Motor neuron (in vitro differentiated cells): ENCODE data around the gene INSYN2B. TPM values are rescaled to one million over a fixed set of nuclear protein-coding genes. Genes with fewer than 3 reads are reported as not detected.
A peak's percentile ranks its signal among the peaks of the same experiment; 100 is the strongest.

Experiments
- ATAC-seq, 8 experiments: fragments of 200-7000 bp; cut with Tn5 transposase; replicated peaks in 6 of 8; 2 replicates each; pipeline ENCODE4 v1.8.0; 2021; ENCODE audit warnings: mild to moderate bottlenecking in 8 of 8, moderate library complexity in 8 of 8
- H3K27ac ChIP-seq, 2 donors: fragments of 250-450 bp; sonication (Bioruptor Pico); 2 replicates each; pipeline ENCODE4 v1.9.0; 2021; ENCODE audit warnings: antibody characterized with exemption in 2 of 2, mild to moderate bottlenecking in 2 of 2, moderate library complexity in 1 of 2
- H3K4me1 ChIP-seq, 2 donors: fragments of 250-450 bp; sonication (Bioruptor Pico); replicated peaks in 1 of 2; 2 replicates each; pipeline ENCODE4 v1.6.1; 2021; ENCODE audit warnings: antibody characterized with exemption in 2 of 2, mild to moderate bottlenecking in 2 of 2, moderate library complexity in 1 of 2
- H3K4me3 ChIP-seq, 5 donors: fragments of 250-450 bp; sonication (Bioruptor Pico); 2 replicates each; pipeline ENCODE4 v1.9.0; 2021; ENCODE audit warnings: antibody characterized with exemption in 5 of 5, mild to moderate bottlenecking in 5 of 5, moderate library complexity in 4 of 5
- WGBS, 10 experiments: fragments of 450-650 bp; shearing (Covaris generic); methylation state at CpG; one replicate each; pipeline ENCODE4 v1.0.0; 2022; 5-methylcytosine and 5-hydroxymethylcytosine counted together
- in situ Hi-C, 9 experiments: fragments of 400-800 bp; cut with MboI; loops; one replicate each; pipeline ENCODE4 v1.15.0; 2021; ENCODE audit warnings: low sequenced_read_pairs in 9 of 9, low pct_unique_long_range_greater_than_20kb in 2 of 9; ENCODE audit not compliant: unreplicated experiment in 9 of 9
- total RNA-seq, 8 experiments: library from RNA; unstranded; fragments of 300-600 nt; gene quantifications; 2 replicates each; pipeline versions ENCODE4 v1.2.3 to v1.2.4, GENCODE V29; 2022

Gene INSYN2B
- total RNA-seq, 8 experiments from 2014 or later: 0.29 to 21.2 (median 5.0) TPM

DNA sequence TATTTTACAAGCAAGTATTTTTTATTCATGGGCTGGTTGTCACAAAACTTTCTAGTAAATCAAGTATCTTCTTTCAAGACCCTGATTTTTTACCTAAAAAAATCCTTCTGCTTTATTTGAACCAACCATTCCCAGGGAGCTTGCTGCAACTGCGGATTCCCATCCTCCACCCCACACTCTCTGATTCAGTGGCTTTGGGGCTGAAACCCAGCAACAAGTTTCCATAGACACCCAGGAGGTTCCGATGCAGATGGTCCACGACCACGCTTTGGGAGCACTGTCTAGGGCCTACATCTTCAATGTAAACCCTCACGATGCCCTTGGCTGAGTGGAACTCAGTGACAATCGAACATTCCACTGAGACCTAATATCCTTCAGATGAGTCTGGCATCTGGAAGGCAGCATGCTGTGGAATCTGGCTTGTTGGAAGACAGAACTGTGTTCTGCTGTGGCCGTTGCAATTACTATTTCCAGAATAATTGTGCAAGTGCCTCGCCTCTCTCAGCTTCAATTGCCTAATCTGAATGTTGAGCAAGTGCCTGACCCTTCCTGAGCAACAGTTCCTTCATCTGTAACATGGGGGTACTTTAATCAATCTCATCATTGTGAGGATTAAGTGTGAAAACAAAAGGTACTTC lies 105.1 kb downstream of the INSYN2B start:
- H3K4me1 ChIP-seq: peaks cover 4 to 13% of the 10 kb centered on the region in 2 donors
- no peak overlapping the region for H3K27ac ChIP-seq
- ATAC-seq: peak in 2 of 8 experiments; percentile 22 to 35

DNA sequence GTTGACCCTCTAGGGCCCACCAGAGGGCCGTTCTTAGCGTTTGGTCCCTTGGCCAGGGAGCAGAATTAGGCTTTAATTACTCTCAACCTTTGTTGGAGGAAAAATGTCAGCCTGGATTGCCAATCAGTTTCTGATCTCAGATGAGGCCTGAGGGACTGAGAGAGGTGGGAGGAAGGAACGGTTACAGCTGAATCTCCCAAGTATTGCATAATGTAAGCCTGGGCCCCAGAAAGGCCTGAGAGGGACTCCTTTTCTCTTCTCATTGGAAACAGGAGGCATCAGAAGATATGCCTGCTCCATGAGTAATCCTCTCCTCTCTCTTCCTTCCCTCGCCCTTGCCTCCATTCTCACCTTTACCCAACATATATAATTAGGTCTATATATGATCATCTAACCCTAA lies 105.7 kb downstream of the INSYN2B start:
- no peak for ATAC-seq
- Histone ChIP-seq H3K4me1 (peaks cover 4 to 13% of the 10 kb centered on the region in 2 donors), H3K27ac (no peak overlapping the region), H3K4me3 (no peak overlapping the region)
- in situ Hi-C loops: no loop called here
- 10 to 93% (median 76%) methylated on average over 1 to 3 of the region's 4 CpGs; no CpG with 5 or more reads in 2 of the 10 experiments for WGBS, 10 experiments

More for the DNA sequence above, 105.1 kb downstream of the INSYN2B start:
- no peak overlapping the region for H3K4me3 ChIP-seq
- WGBS, 10 experiments: 28 to 100% (median 69%) methylated on average over 1 to 8 of the region's 8 CpGs; no CpG with 5 or more reads in 4 of the 10 experiments
- in situ Hi-C loops: no loop called here

DNA sequence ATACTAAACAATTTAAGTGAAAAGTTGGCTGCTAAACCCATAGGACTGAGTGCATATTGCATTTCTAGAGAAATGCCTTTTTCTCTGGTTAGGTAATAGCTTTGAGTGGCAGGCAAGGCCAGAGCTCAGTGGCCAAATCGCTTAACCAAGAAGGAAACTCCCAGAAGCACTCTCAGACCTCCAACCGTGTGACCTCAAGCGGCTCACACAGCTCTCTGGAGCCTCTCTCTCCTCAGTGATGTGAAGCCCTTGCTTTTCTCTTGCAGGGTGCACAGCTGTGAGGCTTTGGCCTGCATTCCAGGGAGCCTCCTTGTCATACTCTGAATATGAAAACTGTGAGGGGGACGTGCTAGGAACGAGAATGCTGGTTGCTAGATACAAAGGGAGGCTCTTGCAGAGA lies 106.7 kb downstream of the INSYN2B start:
- in situ Hi-C loops: no loop called here
- H3K4me3 ChIP-seq: no peak overlapping the region
- H3K27ac ChIP-seq: no peak overlapping the region
- H3K4me1 ChIP-seq: peaks cover 10 to 13% of the 10 kb centered on the region in 2 donors
- ATAC-seq: peak in 5 of 8 experiments; percentile 35 to 72 (median 58)
- WGBS, 10 experiments: 10 to 80% (median 77%) methylated on average over 1 to 3 of the region's 5 CpGs; no CpG with 5 or more reads in 4 of the 10 experiments

DNA sequence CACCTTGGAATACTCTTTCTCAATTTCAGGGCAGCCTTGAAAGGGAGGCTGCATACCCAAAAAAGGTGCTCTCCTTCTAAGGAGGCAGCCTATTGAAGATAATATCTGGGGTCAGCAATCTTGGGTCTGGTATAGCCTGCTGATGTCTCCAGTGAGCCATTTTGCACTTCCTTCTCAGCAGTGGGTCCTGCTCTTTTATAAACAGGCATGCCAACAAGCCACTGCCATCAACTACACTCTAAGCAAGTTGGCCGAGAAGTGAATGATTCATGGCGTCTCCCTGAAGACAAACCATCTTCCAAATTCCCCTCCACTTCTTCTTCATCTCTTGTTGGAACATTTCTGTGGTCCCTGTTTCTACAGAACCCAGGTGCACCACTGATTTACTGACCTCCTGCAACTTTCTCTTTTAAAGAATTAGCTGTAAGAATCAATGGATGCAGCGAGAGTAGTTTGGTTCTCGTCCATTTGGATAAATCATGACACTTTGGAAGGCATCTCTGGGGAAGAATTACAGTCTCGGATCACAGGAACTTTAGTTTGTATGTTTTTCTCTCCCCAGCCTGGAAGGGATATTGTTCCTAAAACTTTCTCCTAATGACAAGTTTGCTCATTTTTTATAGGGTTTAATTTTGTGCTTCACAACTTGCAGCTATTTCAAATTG lies 108.3 kb downstream of the INSYN2B start:
- Histone ChIP-seq H3K27ac (no peak overlapping the region), H3K4me1 (peaks cover 10 to 13% of the 10 kb centered on the region in 2 donors), H3K4me3 (no peak overlapping the region)
- WGBS, 10 experiments: 39 to 100% (median 90%) methylated on average over 1 to 5 of the region's 5 CpGs; no CpG with 5 or more reads in 1 of the 10 experiments
- ATAC-seq: no peak
- in situ Hi-C loops: no loop called here

DNA sequence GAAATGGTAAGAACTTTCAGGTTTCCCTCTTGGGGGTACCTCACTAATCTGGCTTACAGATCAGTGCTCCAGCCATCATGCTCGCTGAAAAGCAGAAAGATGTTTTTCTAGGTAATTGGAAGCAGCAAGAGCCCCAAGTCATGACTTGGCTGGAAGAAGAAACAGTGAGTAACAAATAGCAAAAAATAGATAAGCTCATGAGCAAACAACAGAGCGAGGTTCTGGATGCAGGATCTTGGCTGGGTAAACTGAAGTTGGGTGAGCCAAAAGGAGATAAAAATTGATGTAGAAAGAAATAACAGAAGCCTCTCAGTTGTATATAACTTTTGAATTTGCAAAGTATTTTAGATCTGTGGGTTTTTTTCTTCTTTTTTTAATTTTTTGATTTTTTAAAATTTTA lies 110.1 kb downstream of the INSYN2B start:
- in situ Hi-C loops: no loop called here
- 30 to 100% (median 92%) methylated on average over 1 to 2 of the region's 2 CpGs; no CpG with 5 or more reads in 1 of the 10 experiments for WGBS, 10 experiments
- Histone ChIP-seq H3K4me3 (no peak overlapping the region), H3K4me1 (peaks cover 10 to 16% of the 10 kb centered on the region in 2 donors), H3K27ac (no peak overlapping the region)
- no peak for ATAC-seq

DNA sequence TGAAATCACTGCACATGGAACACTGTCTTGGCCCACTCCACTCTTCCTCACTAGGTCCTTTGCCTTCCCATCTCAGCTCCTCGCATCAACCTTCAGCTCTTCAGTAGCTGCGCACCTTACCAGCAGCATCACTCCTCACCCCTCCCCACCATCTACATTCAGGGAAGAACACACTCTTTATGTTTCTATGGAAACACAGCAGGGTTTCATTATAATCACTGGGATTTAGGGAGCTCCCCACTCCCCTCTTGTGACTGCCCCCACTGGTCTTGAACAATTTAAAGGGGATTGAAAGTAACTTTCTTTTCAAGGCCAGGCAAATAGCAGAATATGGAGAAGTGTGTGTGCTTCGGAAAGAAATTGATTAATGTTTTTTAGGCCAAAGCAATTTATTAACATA lies 111.2 kb downstream of the INSYN2B start:
- 40 to 100% (median 73%) methylated on average over 1 to 3 of the region's 3 CpGs; no CpG with 5 or more reads in 1 of the 10 experiments for WGBS, 10 experiments
- no peak overlapping the region for H3K27ac ChIP-seq
- no peak overlapping the region for H3K4me3 ChIP-seq
- peaks cover 10 to 16% of the 10 kb centered on the region in 2 donors for H3K4me1 ChIP-seq
- no peak for ATAC-seq
- in situ Hi-C loops: no loop called here

DNA sequence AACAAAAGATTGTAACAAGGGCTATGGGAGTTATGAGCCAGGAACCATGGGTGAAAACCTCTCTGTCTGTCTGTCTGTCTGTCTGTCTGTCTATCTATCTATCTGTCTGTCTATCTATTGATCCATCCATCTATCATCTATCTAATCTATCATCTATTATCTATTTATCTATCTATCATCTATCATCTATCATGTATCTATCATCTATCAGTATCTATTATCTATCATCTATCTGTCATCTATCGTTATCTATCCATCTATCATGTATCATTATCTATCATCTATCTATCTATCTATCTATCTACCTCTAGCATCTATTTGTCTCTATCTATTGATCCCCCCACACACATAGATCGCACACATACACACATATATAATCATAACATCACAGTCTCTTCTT lies 112.9 kb downstream of the INSYN2B start:
- 65 to 100% (median 90%) methylated on average over 1 to 2 of the region's 2 CpGs for WGBS, 10 experiments
- in situ Hi-C loops: no loop called here
- no peak overlapping the region for H3K4me3 ChIP-seq
- no peak for ATAC-seq
- peaks cover 6 to 11% of the 10 kb centered on the region in 2 donors for H3K4me1 ChIP-seq
- no peak overlapping the region for H3K27ac ChIP-seq

DNA sequence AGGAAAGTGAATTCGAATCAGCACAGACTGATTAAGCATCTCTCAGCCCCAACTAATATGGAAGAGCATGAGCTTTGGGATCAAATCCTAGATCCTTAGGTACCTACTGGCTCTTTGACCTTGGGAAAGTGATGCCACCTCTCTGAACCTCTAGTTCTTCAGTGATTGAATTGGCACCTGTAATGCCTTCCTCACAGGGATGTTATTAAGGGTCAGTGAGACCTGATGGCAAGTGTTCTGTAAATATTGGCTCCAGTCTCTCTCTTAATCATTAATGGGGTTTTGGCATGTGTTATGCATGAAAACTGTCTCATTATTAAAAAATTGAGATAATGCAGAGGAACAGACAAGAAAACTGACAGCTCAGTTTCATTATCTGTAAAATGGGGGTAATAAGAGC lies 115.8 kb downstream of the INSYN2B start:
- Histone ChIP-seq H3K4me1 (peaks cover 7 to 18% of the 10 kb centered on the region in 2 donors), H3K4me3 (no peak overlapping the region), H3K27ac (no peak overlapping the region)
- no peak for ATAC-seq
- in situ Hi-C loops: no loop called here
- 80 to 100% (median 83%) methylated on average over 1 of the region's 1 CpG; no CpG with 5 or more reads in 7 of the 10 experiments for WGBS, 10 experiments

DNA sequence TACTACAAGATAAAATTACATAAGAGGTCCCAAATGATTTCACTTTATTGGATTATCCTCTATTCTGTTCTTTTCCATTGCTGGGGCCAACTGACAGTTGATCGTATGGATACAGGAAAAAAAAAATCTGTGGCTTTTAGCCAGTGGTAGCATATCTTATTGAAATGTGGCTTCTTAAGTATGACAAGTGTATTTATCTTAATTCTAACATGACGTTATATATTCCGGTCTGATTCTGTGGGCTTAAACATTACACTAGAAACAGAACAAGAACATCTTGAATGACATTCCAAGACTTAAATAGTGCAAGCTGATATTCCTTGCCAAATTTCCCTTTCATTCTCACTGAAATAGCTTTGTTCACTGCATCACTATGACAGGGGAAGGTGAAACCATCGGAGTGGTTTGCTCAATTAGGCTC lies 117.9 kb downstream of the INSYN2B start:
- no peak overlapping the region for H3K27ac ChIP-seq
- H3K4me3 ChIP-seq: no peak overlapping the region
- peak in 1 of 8 experiments; percentile 40 for ATAC-seq
- peaks cover 2 to 13% of the 10 kb centered on the region in 2 donors for H3K4me1 ChIP-seq
- WGBS, 10 experiments: 73 to 100% (median 89%) methylated on average over 1 to 4 of the region's 4 CpGs
- in situ Hi-C loops: no loop called here

DNA sequence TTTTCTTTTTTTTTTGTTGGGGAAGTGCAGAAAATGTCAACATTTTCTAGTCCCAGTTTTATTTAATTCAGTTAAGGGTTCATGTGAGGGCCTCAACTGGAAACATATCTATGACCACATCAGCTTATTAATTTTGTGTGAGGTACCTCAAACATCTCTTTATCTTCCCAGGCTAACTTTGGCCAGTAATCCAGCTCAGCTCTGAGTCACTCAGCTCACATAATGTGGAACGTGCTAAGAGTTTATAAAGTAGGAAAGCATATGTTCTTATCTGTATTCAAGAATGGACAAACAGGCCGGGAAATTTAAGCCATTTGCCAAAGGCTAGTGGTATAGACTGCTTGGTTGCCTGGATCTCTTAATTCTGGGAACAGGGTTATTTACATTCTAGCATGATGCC lies 118.4 kb downstream of the INSYN2B start:
- ATAC-seq: peak in 2 of 8 experiments; percentile 36 to 75
- in situ Hi-C loops: no loop called here
- Histone ChIP-seq H3K4me1 (peaks cover 2 to 13% of the 10 kb centered on the region in 2 donors), H3K27ac (no peak overlapping the region), H3K4me3 (no peak overlapping the region)
- WGBS, 10 experiments: 33 to 100% (median 67%) methylated on average over 1 to 2 of the region's 2 CpGs; no CpG with 5 or more reads in 1 of the 10 experiments

DNA sequence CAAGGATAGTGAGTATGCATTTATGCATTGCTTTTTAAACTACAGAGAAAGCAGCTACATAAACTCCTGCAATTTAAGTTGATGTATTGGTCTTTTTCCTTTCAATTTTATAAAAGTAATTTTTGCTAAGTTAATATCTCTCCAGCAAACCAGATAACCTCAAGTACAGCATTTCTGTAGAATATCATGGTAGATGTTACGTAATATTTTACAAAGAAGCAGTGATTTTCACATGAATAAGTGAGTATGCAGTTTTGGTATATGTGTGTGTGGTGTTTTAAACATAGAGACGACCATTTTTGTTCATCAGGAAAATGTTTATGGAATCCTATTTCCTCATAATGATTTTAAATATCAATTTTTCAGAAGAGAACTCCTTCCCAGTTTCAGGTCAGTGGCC lies 118.9 kb downstream of the INSYN2B start:
- H3K4me3 ChIP-seq: no peak overlapping the region
- H3K27ac ChIP-seq: no peak overlapping the region
- no peak for ATAC-seq
- peaks cover 2 to 13% of the 10 kb centered on the region in 2 donors for H3K4me1 ChIP-seq
- in situ Hi-C loops: no loop called here
- 0 to 100% (median 88%) methylated on average over 1 to 2 of the region's 2 CpGs for WGBS, 10 experiments

DNA sequence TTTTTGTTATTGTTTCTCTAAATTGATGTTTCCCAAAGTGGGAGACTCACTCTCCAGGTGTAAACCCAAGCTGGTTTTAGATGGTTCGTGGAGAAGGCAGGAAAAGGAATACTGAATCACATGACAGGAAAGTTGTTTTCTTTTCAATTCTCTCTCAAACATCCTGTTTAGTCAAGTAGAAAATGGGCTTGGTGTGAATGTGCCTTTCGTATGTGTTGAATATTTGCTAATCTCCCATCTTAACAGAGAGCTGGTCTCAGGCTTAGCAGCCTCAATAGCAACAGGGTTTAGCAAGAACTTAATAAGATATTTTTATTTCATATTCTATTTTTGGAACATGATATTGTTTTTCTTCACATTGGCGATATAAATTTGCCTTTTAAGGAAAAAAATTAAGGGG lies 119.7 kb downstream of the INSYN2B start:
- WGBS, 10 experiments: 33 to 83% (median 75%) methylated on average over 1 to 3 of the region's 3 CpGs
- in situ Hi-C loops: no loop called here

DNA sequence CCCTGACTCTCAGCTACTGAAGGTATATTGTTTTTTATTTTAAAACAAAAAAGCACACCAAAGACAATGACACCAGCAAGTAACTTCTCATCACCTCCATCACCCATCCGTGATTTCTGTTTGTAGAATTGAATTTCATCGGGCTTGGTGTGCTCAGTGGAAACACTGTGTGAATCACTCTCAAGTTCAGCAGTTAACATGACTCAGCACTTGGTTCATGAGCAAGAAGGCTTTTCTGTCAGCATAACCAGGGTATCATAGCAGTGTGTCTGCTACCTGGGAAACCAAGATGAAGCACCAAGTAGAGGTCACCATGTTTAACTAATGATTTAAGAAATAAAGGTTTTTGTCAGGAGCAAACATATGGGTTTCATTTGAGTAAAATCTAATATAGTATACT lies 123.7 kb downstream of the INSYN2B start:
- Histone ChIP-seq H3K4me3 (no peak overlapping the region), H3K27ac (no peak overlapping the region), H3K4me1 (peaks cover 2 to 10% of the 10 kb centered on the region in 2 donors)
- in situ Hi-C loops: no loop called here
- 0 to 83% (median 39%) methylated on average over 1 to 2 of the region's 2 CpGs; no CpG with 5 or more reads in 2 of the 10 experiments for WGBS, 10 experiments
- peak in 7 of 8 experiments; percentile 41 to 98 (median 90) for ATAC-seq

More for the DNA sequence above, 119.7 kb downstream of the INSYN2B start:
- no peak overlapping the region for H3K4me3 ChIP-seq
- peaks cover 2 to 13% of the 10 kb centered on the region in 2 donors for H3K4me1 ChIP-seq
- ATAC-seq: no peak
- no peak overlapping the region for H3K27ac ChIP-seq
